Mesenchymal stem cell (in vitro differentiated cells and primary cell): ENCODE measurements around the gene TMEM63A.

Source experiments
- DNase-seq: peaks from one replicate; pipeline ENCODE4 v3.0.0-alpha.2; 2013
- H2AFZ ChIP-seq: one replicate; pipeline ENCODE4 v1.6.1; 2013; ENCODE audit warnings: low read depth, mild to moderate bottlenecking, control low read depth, inconsistent platforms, low read length, moderate library complexity
- H2AK5ac ChIP-seq: 2 replicates; pipeline ENCODE4 v1.6.1; 2013; ENCODE audit warnings: low read length, moderate library complexity, mild to moderate bottlenecking, inconsistent platforms; ENCODE audit not compliant: severe bottlenecking
- H2BK120ac ChIP-seq: one replicate; pipeline ENCODE4 v1.6.1; 2013; ENCODE audit warnings: low read depth, mild to moderate bottlenecking, inconsistent platforms, low read length, moderate library complexity
- H2BK12ac ChIP-seq, 2 experiments: one replicate each; pipeline ENCODE4 v1.6.1; 2013; ENCODE audit warnings: inconsistent platforms in 2 of 2, low read length in 2 of 2, mild to moderate bottlenecking in 2 of 2, moderate library complexity in 2 of 2, control low read depth in 1 of 2
- H2BK15ac ChIP-seq: one replicate; pipeline ENCODE4 v1.6.1; 2013; ENCODE audit warnings: mild to moderate bottlenecking, low read depth, inconsistent platforms; ENCODE audit not compliant: poor library complexity, severe bottlenecking
- H2BK5ac ChIP-seq: 2 replicates; pipeline ENCODE4 v1.6.1; 2013; ENCODE audit warnings: low read depth, mild to moderate bottlenecking, low read length, control low read depth, inconsistent platforms; ENCODE audit not compliant: poor library complexity, severe bottlenecking
- H3K14ac ChIP-seq, 2 experiments: one replicate each; pipeline ENCODE4 v1.6.1; 2013; ENCODE audit warnings: inconsistent platforms in 2 of 2, low read length in 2 of 2, control low read depth in 1 of 2, mild to moderate bottlenecking in 1 of 2, moderate library complexity in 1 of 2
- H3K18ac ChIP-seq, 2 experiments: one replicate each; pipeline ENCODE4 v1.6.1; 2013; ENCODE audit warnings: inconsistent platforms in 2 of 2, low read length in 2 of 2, control low read depth in 1 of 2, low read depth in 1 of 2, mild to moderate bottlenecking in 1 of 2
- H3K23ac ChIP-seq, 2 experiments: one replicate each; pipeline ENCODE4 v1.6.1; 2013; ENCODE audit warnings: inconsistent platforms in 2 of 2, low read length in 2 of 2, mild to moderate bottlenecking in 2 of 2, moderate library complexity in 2 of 2, control low read depth in 1 of 2
- H3K27ac ChIP-seq: 2 replicates; pipeline ENCODE4 v1.5.1; 2013; ENCODE audit warnings: mild to moderate bottlenecking, moderate library complexity, low read length, control low read depth, inconsistent platforms; ENCODE audit not compliant: poor library complexity, severe bottlenecking
- H3K27me3 ChIP-seq, 2 experiments: 2 replicates each; pipeline versions ENCODE4 v1.6.1 to v1.7.0; 2013; ENCODE audit warnings: low read length in 2 of 2, mild to moderate bottlenecking in 2 of 2, moderate library complexity in 2 of 2, control low read depth in 1 of 2, inconsistent platforms in 1 of 2; ENCODE audit not compliant: control insufficient read depth in 1 of 2, insufficient read depth in 1 of 2
- H3K36me3 ChIP-seq, 2 experiments: 2 replicates each; pipeline versions ENCODE4 v1.6.1 to v1.7.0; 2013; ENCODE audit warnings: low read length in 2 of 2, control low read depth in 1 of 2, inconsistent platforms in 1 of 2, low read depth in 1 of 2, mild to moderate bottlenecking in 1 of 2; ENCODE audit not compliant: insufficient read depth in 2 of 2, control insufficient read depth in 1 of 2
- H3K4ac ChIP-seq, 2 experiments: one replicate each; pipeline ENCODE4 v1.6.1; 2013; ENCODE audit warnings: inconsistent platforms in 2 of 2, low read length in 2 of 2, mild to moderate bottlenecking in 2 of 2, moderate library complexity in 2 of 2, control low read depth in 1 of 2, low read depth in 1 of 2
- H3K4me1 ChIP-seq: 2 replicates; pipeline ENCODE4 v1.6.1; 2013; ENCODE audit warnings: low read depth, low read length, control low read depth; ENCODE audit not compliant: control insufficient read depth, insufficient read depth
- H3K4me2 ChIP-seq: 2 replicates; pipeline ENCODE4 v1.6.1; 2013; ENCODE audit warnings: low read length, mild to moderate bottlenecking, inconsistent platforms; ENCODE audit not compliant: poor library complexity, severe bottlenecking
- H3K4me3 ChIP-seq, 2 experiments: 2 replicates each; pipeline versions ENCODE4 v1.5.1 to v1.7.0; 2013; ENCODE audit warnings: low read length in 2 of 2, mild to moderate bottlenecking in 2 of 2, control low read depth in 1 of 2, low read depth in 1 of 2; ENCODE audit not compliant: insufficient read depth in 1 of 2
- H3K79me1 ChIP-seq: replicated peaks from 2 replicates; pipeline ENCODE4 v1.6.1; 2013; ENCODE audit warnings: mild to moderate bottlenecking, control low read depth, low read length, inconsistent platforms; ENCODE audit not compliant: poor library complexity, severe bottlenecking
- H3K9ac ChIP-seq: 2 replicates; pipeline ENCODE4 v1.7.0; 2013; ENCODE audit warnings: mild to moderate bottlenecking, low read length, moderate library complexity
- H3K9me3 ChIP-seq: 2 replicates; pipeline ENCODE4 v1.7.0; 2013; ENCODE audit warnings: mild to moderate bottlenecking, low read length; ENCODE audit not compliant: control insufficient read depth
- H4K8ac ChIP-seq: one replicate; pipeline ENCODE4 v1.6.1; 2013; ENCODE audit warnings: inconsistent platforms, mild to moderate bottlenecking, low read length, moderate library complexity
- H4K91ac ChIP-seq: one replicate; pipeline ENCODE4 v1.6.1; 2013; ENCODE audit warnings: mild to moderate bottlenecking, low read length, inconsistent platforms
- WGBS: methylation state at CpG from one replicate; pipeline ENCODE4 v1.1.7; 2013; ENCODE audit warnings: mixed read lengths; 5-methylcytosine and 5-hydroxymethylcytosine counted together

TMEM63A gene

DNA sequence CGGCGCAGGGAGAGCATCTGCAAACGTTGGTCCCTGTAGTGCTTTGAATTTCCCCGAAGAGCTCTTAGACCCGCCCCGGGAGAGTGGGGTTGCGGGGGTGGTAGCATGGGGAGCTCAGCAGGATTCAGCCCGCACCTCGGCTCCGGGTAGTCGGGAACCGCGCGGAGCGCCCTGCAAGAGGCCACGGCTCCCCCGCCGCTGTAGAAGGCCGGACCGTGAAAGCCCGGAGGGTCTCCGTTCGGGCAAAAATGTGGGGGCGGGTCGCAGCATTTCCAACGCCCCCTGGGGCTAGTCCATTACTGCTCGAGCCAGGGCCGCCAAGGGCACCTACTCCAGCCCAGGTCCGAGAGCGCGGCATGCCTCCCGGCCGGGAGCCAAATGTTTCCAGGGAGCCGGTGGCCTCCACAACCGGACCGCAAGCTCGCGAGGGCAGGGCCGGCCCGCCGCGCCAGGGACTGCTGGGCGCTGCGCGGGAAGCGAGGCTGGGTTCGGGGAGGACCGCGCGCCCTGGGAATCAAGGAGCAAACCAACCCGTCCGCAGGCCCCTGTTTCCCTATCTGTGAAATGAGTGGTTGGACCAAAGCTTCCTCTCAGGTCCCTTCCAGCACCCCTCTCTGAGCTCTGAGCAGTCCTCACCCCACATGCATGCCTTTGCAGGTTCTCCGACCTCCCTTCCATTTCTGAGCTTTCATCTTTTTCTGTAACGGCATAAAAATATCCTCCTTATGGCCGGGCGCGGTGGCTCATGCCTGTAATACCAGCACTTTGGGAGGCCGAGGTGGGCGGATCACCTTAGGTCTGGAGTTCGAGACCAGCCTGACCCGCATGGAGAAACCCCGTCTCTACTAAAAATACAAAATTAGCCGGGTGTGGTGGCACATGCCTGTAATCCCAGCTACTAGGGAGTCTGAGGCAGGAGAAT, 775 bp upstream of the TMEM63A start:
- H3K27ac ChIP-seq = no peak overlapping the region
- H2BK5ac ChIP-seq = no peak overlapping the region
- H3K14ac ChIP-seq = peak overlapping the region in 1 of 2 experiments; percentile 71
- H3K9me3 ChIP-seq = no peaks in the 10 kb centered on the region
- peaks cover 25% of the 10 kb centered on the region for H3K79me1 ChIP-seq
- DNase-seq = peak; percentile 66
- no peak overlapping the region for H2BK12ac ChIP-seq
- peak overlapping the region; percentile 66 for H3K4me2 ChIP-seq
- H3K27me3 ChIP-seq = no peaks in the 10 kb centered on the region
- peak overlapping the region; percentile 95 for H3K9ac ChIP-seq
- H2BK120ac ChIP-seq = no peak overlapping the region
- no peak overlapping the region for H4K91ac ChIP-seq
- no peak overlapping the region for H3K23ac ChIP-seq
- H2AK5ac ChIP-seq = no peak overlapping the region
- H2AFZ ChIP-seq = peak overlapping the region; percentile 89
- peak overlapping the region; percentile 35 to 69 for H3K18ac ChIP-seq
- H2BK15ac ChIP-seq = peak overlapping the region; percentile 29
- peak overlapping the region; percentile 35 for H4K8ac ChIP-seq
- peaks cover 0 to 6% of the 10 kb centered on the region in 2 experiments for H3K36me3 ChIP-seq
- WGBS = 8% methylated on average over 63 of the region's 63 CpGs
- H3K4me1 ChIP-seq = peaks cover 14% of the 10 kb centered on the region
- H3K4ac ChIP-seq = peak overlapping the region in 1 of 2 experiments; percentile 64
- H3K4me3 ChIP-seq = peak overlapping the region; percentile 69 to 96

DNA sequence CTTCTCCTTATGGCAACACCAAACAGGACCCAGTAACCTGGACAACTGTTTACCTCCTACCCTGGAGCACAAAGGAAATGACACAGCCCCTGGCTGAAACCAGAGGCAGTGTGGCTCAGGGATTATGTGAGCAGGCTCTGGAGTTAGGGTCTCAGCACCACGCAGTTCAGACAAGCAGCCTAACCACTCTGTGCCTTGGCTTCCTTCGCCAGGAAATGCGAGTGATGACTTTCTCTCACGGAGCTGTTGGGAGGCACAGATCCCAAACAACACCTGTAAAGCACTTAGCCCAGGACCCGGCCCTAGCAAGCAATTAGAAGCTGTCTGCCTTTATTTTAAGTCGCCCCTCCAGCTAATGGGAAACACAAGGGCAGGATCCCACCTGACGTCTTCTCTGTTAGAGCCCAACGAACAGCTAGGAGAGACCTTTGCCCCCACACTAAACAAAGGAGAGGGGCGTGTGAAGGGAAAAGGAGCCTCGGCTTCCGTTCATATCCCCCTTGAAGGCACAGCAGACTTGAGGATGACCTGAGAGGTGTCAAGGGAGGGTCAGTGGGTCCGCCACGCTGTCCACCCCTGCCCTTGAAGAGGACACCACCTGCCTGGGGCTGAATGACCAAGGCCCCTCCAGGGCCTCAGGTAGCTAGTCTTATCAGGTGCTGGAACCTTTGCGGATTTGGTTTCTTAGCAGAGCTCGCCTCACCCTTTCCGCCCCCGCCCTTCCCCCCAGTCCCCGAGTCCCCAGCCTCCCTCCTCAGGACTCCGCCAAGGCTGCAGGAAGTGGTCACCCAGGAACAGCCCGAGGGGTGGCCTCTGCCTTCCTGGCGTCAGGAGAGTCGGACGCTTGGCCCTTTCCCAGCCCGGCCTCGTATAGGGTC, 860 bp downstream of the TMEM63A start:
- Histone ChIP-seq H3K9ac (peak overlapping the region; percentile 95), H4K8ac (peak overlapping the region; percentile 30), H2BK12ac (peak overlapping the region in 1 of 2 experiments; percentile 65), H3K4me2 (peak overlapping the region; percentile 66), H3K4ac (peak overlapping the region in 1 of 2 experiments; percentile 86), H3K27ac (no peak overlapping the region), H3K23ac (no peak overlapping the region), H3K27me3 (no peaks in the 10 kb centered on the region), H3K36me3 (peaks cover 7 to 9% of the 10 kb centered on the region in 2 experiments), H3K9me3 (no peaks in the 10 kb centered on the region), H3K79me1 (peaks cover 25% of the 10 kb centered on the region), H3K14ac (peak overlapping the region in 1 of 2 experiments; percentile 73), H3K4me1 (peaks cover 16% of the 10 kb centered on the region), H4K91ac (no peak overlapping the region), H2AFZ (peak overlapping the region; percentile 89), H2BK120ac (peak overlapping the region; percentile 11), H2BK15ac (peak overlapping the region; percentile 50), H3K18ac (peak overlapping the region in 1 of 2 experiments; percentile 75), H2BK5ac (no peak overlapping the region), H3K4me3 (peak overlapping the region; percentile 69 to 96), H2AK5ac (no peak overlapping the region)
- peak; percentile 50 for DNase-seq
- WGBS = 10% methylated on average over 21 of the region's 25 CpGs

DNA sequence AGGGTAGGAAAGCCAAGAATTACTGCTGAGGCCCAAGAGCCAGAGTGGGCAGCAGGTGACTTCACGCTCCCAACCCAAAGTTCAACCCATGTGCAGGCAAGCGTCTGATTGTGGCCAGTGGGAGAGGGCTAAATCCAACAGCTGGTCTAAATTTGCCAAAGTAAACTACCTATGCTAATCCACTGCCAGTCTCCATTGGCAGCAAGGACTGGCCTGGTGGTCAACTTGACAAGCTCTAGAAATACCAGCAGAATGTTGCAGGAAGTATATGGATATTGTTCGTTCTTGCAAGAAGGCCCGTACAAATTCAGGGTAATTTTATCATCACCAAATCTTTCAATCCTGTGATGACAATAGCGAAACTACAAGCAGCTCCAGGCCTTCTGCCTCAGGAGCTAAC, 1.5 kb downstream of the TMEM63A start:
- H3K27ac ChIP-seq = no peak overlapping the region
- H3K4me2 ChIP-seq = no peak overlapping the region
- H2AFZ ChIP-seq = no peak overlapping the region
- no peak overlapping the region for H2BK5ac ChIP-seq
- no peaks in the 10 kb centered on the region for H3K27me3 ChIP-seq
- DNase-seq = no peak
- H2BK120ac ChIP-seq = no peak overlapping the region
- H3K23ac ChIP-seq = no peak overlapping the region
- H2BK15ac ChIP-seq = no peak overlapping the region
- H4K8ac ChIP-seq = no peak overlapping the region
- peak overlapping the region in 1 of 2 experiments; percentile 2 for H3K14ac ChIP-seq
- peak overlapping the region in 1 of 2 experiments; percentile 96 for H3K4me3 ChIP-seq
- WGBS = 93% methylated on average over 5 of the region's 5 CpGs
- H2AK5ac ChIP-seq = no peak overlapping the region
- H4K91ac ChIP-seq = no peak overlapping the region
- no peak overlapping the region for H3K4ac ChIP-seq
- H3K18ac ChIP-seq = no peak overlapping the region
- H3K9me3 ChIP-seq = no peaks in the 10 kb centered on the region
- H3K79me1 ChIP-seq = peaks cover 28% of the 10 kb centered on the region
- H2BK12ac ChIP-seq = peak overlapping the region in 1 of 2 experiments; percentile 15
- H3K9ac ChIP-seq = peak overlapping the region; percentile 95
- peaks cover 21% of the 10 kb centered on the region for H3K4me1 ChIP-seq
- peaks cover 9 to 10% of the 10 kb centered on the region in 2 experiments for H3K36me3 ChIP-seq
